ENCODE measurements around the gene ZNF346.

GRCh38 chr5:177111720-177112394 lies 89.4 kb downstream of the ZNF346 start:
- peak; percentile 94 for TF ChIP-seq CTCF (IDR thresholded peaks at IDR 0.05)
- no peak for TF ChIP-seq ZFX (IDR thresholded peaks at IDR 0.05; ENCODE audit: borderline replicate concordance)
